Peyer's patch (tissue), 4 donors: ENCODE data around the gene TRIM8.

ENCODE experiments used
- CTCF ChIP-seq, 6 experiments: fragments of 450-650 bp in 4 of 6; fragments of 200-600 bp in 2 of 6; sonication (generic) in 1 of 6; IDR thresholded peaks; one replicate each; pipeline ENCODE4 v1.5.1; 2017 to 2019; ENCODE audit warnings: antibody characterized with exemption in 6 of 6, mild to moderate bottlenecking in 3 of 6, moderate library complexity in 1 of 6
- POLR2A ChIP-seq, 2 donors: fragments of 450-650 bp; IDR thresholded peaks; one replicate each; pipeline ENCODE4 v1.5.1; 2017; ENCODE audit warnings: antibody characterized with exemption in 2 of 2, mild to moderate bottlenecking in 2 of 2, moderate library complexity in 2 of 2

GRCh38 chr10:102644066-102644645, at the start of gene TRIM8:
- peak in 2 of 6 experiments; percentile 24 to 31 for TF ChIP-seq CTCF (IDR thresholded peaks at IDR 0.05)
- peak; percentile 81 to 82 for TF ChIP-seq POLR2A (IDR thresholded peaks at IDR 0.05)
